HG03280 (cell line): ENCODE results near the gene PTGS2.

Source experiments
- ATAC-seq: cut with Tn5 transposase; IDR thresholded peaks from one replicate; pipeline ENCODE4 v1.9.1; 2021; ENCODE audit warnings: mild to moderate bottlenecking, moderate library complexity; ENCODE audit not compliant: unreplicated experiment

Gene PTGS2

DNA sequence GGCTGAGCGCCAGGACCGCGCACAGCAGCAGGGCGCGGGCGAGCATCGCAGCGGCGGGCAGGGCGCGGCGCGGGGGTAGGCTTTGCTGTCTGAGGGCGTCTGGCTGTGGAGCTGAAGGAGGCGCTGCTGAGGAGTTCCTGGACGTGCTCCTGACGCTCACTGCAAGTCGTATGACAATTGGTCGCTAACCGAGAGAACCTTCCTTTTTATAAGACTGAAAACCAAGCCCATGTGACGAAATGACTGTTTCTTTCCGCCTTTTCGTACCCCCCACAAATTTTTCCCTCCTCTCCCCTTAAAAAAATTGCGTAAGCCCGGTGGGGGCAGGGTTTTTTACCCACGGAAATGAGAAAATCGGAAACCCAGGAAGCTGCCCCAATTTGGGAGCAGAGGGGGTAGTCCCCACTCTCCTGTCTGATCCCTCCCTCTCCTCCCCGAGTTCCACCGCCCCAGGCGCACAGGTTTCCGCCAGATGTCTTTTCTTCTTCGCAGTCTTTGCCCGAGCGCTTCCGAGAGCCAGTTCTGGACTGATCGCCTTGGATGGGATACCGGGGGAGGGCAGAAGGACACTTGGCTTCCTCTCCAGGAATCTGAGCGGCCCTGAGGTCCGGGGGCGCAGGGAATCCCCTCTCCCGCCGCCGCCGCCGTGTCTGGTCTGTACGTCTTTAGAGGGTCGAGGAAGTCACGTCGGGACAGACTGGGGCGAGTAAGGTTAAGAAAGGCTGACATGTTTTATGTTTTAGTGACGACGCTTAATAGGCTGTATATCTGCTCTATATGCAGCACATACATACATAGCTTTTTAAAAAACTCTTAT, at the start of gene PTGS2:
Gene PTGS2 (minus strand): TSS at position 179 of the 817 bp plus-strand sequence. CDS start 133 bp downstream, at position 46.
- peak; percentile 91 for ATAC-seq

- ATAC-seq: peak; percentile 80
These were observed 42.6 kb upstream of the PTGS2 start for GRCh38 chr1:186722711-186723309.

- no peak for ATAC-seq
These were observed 37.1 kb upstream of the PTGS2 start for GRCh38 chr1:186717286-186717685.

- no peak for ATAC-seq
These were observed 35.9 kb upstream of the PTGS2 start for GRCh38 chr1:186715887-186716809.

- no peak for ATAC-seq
These were observed 30.5 kb upstream of the PTGS2 start for GRCh38 chr1:186710696-186711095.

DNA sequence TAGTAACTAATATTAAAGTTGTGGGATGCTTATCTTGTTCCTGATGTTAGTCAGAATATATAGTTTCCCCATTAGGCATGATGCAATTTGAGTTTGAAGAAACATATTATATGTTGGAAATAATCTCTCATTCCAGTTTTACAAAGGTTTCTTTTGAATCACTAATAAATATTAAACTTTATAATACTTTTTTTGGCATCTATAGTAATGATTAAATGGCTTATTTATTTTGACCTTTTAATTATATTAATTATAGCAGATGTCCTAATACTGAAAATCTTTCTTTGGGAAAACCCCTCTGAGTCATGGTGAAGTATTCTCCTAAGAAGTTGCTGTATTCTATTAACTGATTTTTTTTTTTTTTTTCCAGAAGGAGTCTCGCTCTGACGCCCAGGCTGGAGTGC, 28.5 kb upstream of the PTGS2 start:
- no peak for ATAC-seq

DNA sequence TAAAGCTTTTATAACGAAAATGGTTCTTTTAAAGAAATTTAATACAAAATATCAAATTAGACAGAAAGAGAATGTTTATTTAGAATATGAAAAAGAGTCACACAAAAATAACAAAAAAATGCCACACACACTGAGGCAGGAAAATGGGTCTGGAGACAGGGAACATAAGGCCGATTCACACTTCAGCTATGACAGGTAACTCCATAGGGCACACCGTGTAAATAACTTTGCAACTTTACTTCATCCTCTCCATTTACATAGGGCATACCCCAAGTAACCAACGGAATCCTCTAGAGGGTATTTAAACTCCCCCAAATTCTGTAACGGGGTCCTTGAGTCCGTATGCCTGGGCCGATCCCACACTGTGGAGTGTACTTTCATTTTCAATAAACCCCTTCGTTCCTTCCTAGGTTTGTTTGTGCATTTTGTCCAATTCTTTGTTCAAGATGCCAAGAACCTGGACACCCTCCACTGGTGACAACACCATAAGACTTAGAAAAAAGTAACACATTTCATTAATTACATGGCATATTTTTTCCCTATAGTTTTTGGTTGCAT, 23.1 kb upstream of the PTGS2 start:
- no peak for ATAC-seq

- ATAC-seq: no peak
These were observed 20.5 kb upstream of the PTGS2 start for GRCh38 chr1:186700722-186701121.

DNA sequence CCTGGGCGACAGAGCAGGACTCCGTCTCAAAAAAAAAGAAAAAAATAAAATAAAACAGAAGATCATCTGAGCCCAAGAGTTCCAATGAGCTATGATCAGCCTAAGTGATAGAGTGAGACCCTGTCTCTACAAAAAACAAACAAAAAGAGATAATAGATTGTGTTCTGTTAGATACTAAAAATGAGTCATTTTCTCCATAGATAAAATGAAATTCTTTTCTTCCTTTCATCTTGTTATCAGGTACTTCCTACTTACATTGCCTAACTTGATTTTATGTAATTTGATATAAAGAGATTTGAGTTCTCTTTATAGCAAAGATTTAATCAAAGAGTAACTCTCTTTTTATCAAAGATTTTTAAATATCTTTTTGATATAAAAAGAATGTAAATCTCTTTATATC, 19.3 kb upstream of the PTGS2 start:
- no peak for ATAC-seq

GRCh38 chr1:186689907-186690306, 9.7 kb upstream of the PTGS2 start:
- no peak for ATAC-seq

DNA sequence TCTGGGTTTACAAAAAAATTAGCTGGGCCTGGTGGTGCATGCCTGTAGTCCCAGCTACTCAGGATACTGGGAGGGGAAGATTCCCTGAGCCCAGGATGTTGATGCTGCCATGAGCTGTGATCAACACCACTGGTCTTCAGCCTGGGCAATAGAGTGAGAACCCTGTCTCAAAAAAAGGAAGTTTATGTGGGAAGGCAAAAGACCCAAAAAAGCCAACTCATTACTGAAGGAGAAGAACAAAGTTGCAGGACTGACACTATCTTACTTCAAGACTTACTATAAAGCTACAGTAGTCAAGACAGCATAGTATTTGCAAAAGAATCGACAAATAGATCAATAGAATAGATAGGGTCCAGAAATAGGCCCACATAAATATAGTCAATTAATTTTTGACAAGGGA, 9.2 kb upstream of the PTGS2 start:
- ATAC-seq: no peak

GRCh38 chr1:186683652-186684410, 3.6 kb upstream of the PTGS2 start:
- ATAC-seq: no peak

DNA sequence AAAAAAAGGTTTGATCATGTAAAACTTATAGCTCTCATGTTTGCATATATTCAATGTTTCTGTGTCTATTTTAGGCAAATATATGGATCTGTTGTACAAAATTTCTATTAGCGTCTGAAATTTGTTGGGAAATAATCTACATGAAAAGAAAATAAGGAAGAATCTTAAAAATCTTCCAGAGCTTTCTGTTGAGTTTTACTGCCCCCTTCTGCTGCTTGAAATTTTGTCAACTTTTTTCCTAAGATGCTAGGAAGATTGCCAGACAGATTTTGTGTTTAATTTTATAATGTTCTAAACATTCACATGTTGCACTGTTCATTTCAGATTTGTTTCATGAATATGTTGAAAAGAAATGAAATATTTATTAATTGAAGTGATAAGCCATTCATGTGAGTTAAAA, 2.5 kb upstream of the PTGS2 start:
- ATAC-seq: no peak

DNA sequence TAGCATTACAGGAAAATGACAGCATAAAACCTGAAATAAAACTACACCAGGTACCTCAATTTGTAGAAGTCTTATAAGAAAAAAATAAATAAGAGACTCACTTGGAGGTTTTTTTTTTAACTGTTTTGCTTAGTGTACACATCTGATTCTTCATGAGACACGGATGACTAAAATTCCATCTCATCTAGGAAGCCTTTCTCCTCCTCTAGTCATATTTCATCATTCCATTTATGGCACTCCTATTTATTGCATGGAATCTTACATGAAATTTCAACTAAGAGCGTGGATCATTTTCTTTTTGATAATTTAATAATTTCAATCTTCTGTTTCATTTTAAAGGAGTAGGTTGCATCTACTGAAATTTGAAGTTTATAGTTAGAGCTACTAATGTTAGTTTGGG, 1.6 kb upstream of the PTGS2 start:
- no peak for ATAC-seq

DNA sequence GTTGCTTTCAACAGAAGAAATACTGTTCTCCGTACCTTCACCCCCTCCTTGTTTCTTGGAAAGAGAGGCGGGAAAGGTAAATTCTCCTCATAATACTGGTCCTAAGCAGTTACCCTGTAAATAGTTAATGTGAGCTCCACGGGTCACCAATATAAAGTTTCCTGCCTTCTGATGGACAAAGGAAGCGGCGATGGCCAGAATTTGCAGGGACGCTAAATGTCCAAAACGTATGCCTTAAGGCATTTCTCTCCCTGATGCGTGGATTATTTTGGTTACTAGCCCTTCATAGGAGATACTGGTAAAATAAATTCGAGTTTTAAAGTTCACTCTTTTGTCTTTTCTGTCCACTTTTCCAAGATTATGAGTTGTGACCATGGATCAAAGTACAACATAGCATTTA, 898 bp upstream of the PTGS2 start:
- no peak for ATAC-seq

GRCh38 chr1:186679924-186680244, 339 bp downstream of the PTGS2 start:
- no peak for ATAC-seq

DNA sequence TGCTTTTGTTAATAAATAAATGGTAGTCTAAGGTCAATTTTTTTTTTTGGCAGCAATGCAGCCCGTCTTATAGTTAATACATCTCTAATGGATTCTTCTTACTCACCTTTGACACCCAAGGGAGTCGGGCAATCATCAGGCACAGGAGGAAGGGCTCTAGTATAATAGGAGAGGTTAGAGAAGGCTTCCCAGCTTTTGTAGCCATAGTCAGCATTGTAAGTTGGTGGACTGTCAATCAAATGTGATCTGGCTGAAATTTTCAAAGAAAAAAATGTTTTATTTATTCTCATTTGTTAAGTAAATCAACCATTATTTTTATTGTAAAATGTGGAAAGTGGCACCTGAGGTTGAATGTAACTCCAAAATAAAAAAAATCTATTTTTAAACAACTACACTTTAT, 2.1 kb downstream of the PTGS2 start:
- ATAC-seq: no peak

GRCh38 chr1:186672596-186672995, 7.6 kb downstream of the PTGS2 start:
- ATAC-seq: no peak

DNA sequence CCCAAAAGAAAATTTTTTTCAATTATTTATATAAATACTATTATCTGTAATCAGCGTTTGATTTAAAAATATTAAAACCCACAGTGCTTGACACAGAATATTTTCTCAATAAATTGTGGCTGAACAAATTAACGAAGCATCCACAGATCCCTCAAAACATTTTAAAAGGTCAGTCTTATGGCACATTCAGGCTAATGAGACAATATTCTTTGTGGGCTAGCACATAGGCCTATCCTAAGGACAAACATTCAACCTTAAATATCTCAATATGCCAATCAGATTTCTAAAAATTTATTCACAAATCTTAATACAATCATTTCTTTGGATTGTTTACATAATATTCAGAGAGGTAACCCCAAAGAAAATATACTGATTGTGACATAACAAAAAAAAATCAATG, 8.1 kb downstream of the PTGS2 start:
- no peak for ATAC-seq

DNA sequence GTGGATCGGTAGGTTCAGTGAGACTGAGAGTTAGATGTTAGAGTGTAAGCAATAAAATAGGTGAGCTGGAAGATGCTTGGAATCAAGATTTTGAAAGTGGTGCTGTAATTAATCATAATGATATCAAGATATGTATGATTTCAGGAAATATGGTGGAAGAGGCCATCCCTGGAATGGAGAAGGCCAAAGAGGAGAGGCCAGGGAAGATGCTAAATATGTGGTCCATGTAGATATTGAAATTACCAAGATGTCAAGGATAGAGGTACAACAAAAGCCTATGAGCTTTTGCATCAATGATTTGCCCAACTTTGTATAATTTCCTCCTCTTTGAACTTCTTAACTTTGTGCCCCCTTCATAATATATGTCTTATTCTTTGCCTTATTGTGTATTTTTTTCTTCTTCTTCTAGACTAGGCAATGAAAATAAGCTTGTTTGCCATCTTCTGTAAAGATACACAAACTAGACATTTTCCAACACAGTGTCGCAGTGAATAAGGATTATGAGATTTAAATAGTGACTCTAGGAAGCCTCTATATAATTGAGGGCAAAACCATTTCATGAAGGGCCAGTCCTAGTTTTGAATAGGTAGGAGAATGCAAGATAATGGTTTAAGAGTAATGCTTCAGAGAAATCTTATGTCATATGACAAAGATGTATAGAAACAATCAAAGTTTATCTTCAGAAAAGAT, 8.9 kb downstream of the PTGS2 start:
- no peak for ATAC-seq
